ENCODE measurements around the gene CPS1.

- TF ChIP-seq CTCF (IDR thresholded peaks at IDR 0.05) = no peak
- TF ChIP-seq POLR2A (IDR thresholded peaks at IDR 0.05) = no peak
Measured at GRCh38 chr2:210642333-210642732, 85.9 kb downstream of the CPS1 start.

Measured in uterus (tissue), 2 donors.